ENCODE data around the gene VSIG1.

VSIG1 gene

DNA sequence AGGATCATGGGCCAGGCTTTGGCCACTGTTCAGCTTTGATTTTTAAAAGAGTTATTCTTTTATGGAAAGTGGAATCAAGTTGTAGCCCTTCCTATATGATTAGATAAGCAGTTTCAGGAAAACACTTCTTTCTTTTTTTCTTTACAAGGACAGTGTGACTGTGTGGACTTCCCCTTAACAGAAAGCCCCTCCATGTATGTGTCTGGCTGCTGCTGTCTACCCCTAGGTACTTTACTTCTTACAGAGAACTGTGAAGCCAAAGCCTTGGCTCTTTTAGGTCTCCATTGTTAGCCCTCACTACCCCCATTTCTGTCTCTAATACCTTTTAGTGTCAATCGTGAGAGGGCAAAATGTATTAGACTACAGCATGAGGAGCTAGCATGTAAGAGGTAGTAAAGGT is 19.1 kb downstream of the VSIG1 start:
- Histone ChIP-seq H3K4me1 (ENCODE audit: control insufficient read depth in 1 of 2, insufficient read depth in 1 of 2, low read depth in 1 of 2, low read length in 1 of 2) (no peaks in the 10 kb centered on the region), H3K36me3 (no peaks in the 10 kb centered on the region), H3K27ac (no peak overlapping the region), H3K27me3 (no peaks in the 10 kb centered on the region), H3K4me3 (ENCODE audit: low read depth in 1 of 2, low read length in 1 of 2) (no peak overlapping the region), H3K9me3 (no peaks in the 10 kb centered on the region)
- TF ChIP-seq CTCF (IDR thresholded peaks at IDR 0.05) = no peak

- Histone ChIP-seq H3K27me3 (no peaks in the 10 kb centered on the region), H3K36me3 (no peaks in the 10 kb centered on the region), H3K9me3 (no peaks in the 10 kb centered on the region), H3K4me1 (ENCODE audit: control insufficient read depth in 1 of 2, insufficient read depth in 1 of 2, low read depth in 1 of 2, low read length in 1 of 2) (no peaks in the 10 kb centered on the region), H3K4me3 (ENCODE audit: low read depth in 1 of 2, low read length in 1 of 2) (no peak overlapping the region), H3K27ac (no peak overlapping the region)
- TF ChIP-seq CTCF (IDR thresholded peaks at IDR 0.05) = no peak
Measured at GRCh38 chrX:108064613-108065012, 19.7 kb downstream of the VSIG1 start.

GRCh38 chrX:108068121-108068520 is 23.3 kb downstream of the VSIG1 start:
- no peaks in the 10 kb centered on the region for H3K9me3 ChIP-seq
- TF ChIP-seq CTCF (IDR thresholded peaks at IDR 0.05) = no peak
- H3K27me3 ChIP-seq = no peaks in the 10 kb centered on the region
- H3K4me1 ChIP-seq (ENCODE audit: control insufficient read depth in 1 of 2, insufficient read depth in 1 of 2, low read depth in 1 of 2, low read length in 1 of 2) = no peaks in the 10 kb centered on the region
- no peak overlapping the region for H3K4me3 ChIP-seq (ENCODE audit: low read depth in 1 of 2, low read length in 1 of 2)
- no peaks in the 10 kb centered on the region for H3K36me3 ChIP-seq
- no peak overlapping the region for H3K27ac ChIP-seq

- no peak for TF ChIP-seq CTCF (IDR thresholded peaks at IDR 0.05)
- H3K27ac ChIP-seq = no peak overlapping the region
- H3K9me3 ChIP-seq = no peaks in the 10 kb centered on the region
- no peaks in the 10 kb centered on the region for H3K27me3 ChIP-seq
- H3K36me3 ChIP-seq = no peaks in the 10 kb centered on the region
- no peak overlapping the region for H3K4me3 ChIP-seq (ENCODE audit: low read depth in 1 of 2, low read length in 1 of 2)
- no peaks in the 10 kb centered on the region for H3K4me1 ChIP-seq (ENCODE audit: control insufficient read depth in 1 of 2, insufficient read depth in 1 of 2, low read depth in 1 of 2, low read length in 1 of 2)
Measured at GRCh38 chrX:108070891-108071290, 26.0 kb downstream of the VSIG1 start.

- Histone ChIP-seq H3K27ac (no peak overlapping the region), H3K27me3 (no peaks in the 10 kb centered on the region), H3K4me1 (ENCODE audit: control insufficient read depth in 1 of 2, insufficient read depth in 1 of 2, low read depth in 1 of 2, low read length in 1 of 2) (no peaks in the 10 kb centered on the region), H3K9me3 (no peaks in the 10 kb centered on the region), H3K4me3 (ENCODE audit: low read depth in 1 of 2, low read length in 1 of 2) (no peak overlapping the region), H3K36me3 (no peaks in the 10 kb centered on the region)
- no peak for TF ChIP-seq CTCF (IDR thresholded peaks at IDR 0.05)
Measured at GRCh38 chrX:108071578-108071977, 26.7 kb downstream of the VSIG1 start.

DNA sequence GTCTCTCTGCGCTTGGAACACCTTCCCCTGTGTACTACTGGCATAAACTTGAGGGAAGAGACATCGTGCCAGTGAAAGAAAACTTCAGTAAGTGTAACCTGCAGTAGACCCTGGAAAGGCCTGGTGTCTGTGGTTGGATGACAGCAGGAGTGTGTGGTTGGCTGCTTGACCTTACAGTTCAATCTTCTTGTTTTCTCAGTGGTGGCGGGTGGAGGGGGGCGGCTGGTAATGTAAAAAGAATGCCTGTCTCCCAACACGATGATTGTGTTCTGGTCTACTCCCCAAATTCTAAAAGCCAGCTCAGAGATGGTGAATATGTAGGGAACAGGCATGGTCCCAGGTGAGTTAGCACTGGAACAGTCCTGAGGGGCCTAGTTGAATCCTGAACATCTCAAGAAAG is 27.9 kb downstream of the VSIG1 start:
- no peak overlapping the region for H3K4me3 ChIP-seq (ENCODE audit: low read depth in 1 of 2, low read length in 1 of 2)

More for the DNA sequence above, 27.9 kb downstream of the VSIG1 start:
- Histone ChIP-seq H3K9me3 (no peaks in the 10 kb centered on the region), H3K27me3 (no peaks in the 10 kb centered on the region), H3K36me3 (no peaks in the 10 kb centered on the region), H3K4me1 (ENCODE audit: control insufficient read depth in 1 of 2, insufficient read depth in 1 of 2, low read depth in 1 of 2, low read length in 1 of 2) (no peaks in the 10 kb centered on the region), H3K27ac (no peak overlapping the region)
- no peak for TF ChIP-seq CTCF (IDR thresholded peaks at IDR 0.05)
